Measurements from ENCODE around the gene STIM2. TPM values are rescaled to one million over a fixed set of nuclear protein-coding genes. Genes with fewer than 3 reads are reported as not detected.

The STIM2 gene
- total RNA-seq, 1 donor from 2014 or later, result 25.8 TPM

GRCh38 chr4:26905172-26905571 lies 44.5 kb downstream of the STIM2 start:
- Histone ChIP-seq H3K9ac (no peak overlapping the region), H3K4me1 (peaks cover 14% of the 10 kb centered on the region), H3K4me2 (no peak overlapping the region), H3K4me3 (no peak overlapping the region), H3F3A (ENCODE audit: low read depth) (no peaks in the 10 kb centered on the region), H4K20me1 (ENCODE audit: low read depth) (no peaks in the 10 kb centered on the region), H3K27me3 (no peaks in the 10 kb centered on the region), H3K9me3 (ENCODE audit: low read depth) (no peaks in the 10 kb centered on the region), H3K36me3 (no peaks in the 10 kb centered on the region), H3K79me2 (ENCODE audit: low read depth) (peaks cover 47% of the 10 kb centered on the region), H3K27ac (no peak overlapping the region), H2AFZ (replicated peaks) (no peak overlapping the region)
- no peak for TF ChIP-seq CTCF (IDR thresholded peaks at IDR 0.05)
- no peak for TF ChIP-seq EZH2 (IDR thresholded peaks at IDR 0.05)
- TF ChIP-seq EZH2phosphoT487 (IDR thresholded peaks at IDR 0.05), result no peak
- Mint-ChIP-seq H3K9me3 (peaks cover 3% of the 10 kb centered on the region), H3K27ac (no peak overlapping the region), H3K27me3 (ENCODE audit: insufficient read depth, low read depth) (no peaks in the 10 kb centered on the region), H3K36me3 (peaks cover 6% of the 10 kb centered on the region), H3K4me3 (no peak overlapping the region), H3K4me1 (peaks cover 10% of the 10 kb centered on the region)
- no peak for DNase-seq (ENCODE audit: low spot score)

- Mint-ChIP-seq H3K27me3 (ENCODE audit: insufficient read depth, low read depth) (no peaks in the 10 kb centered on the region), H3K36me3 (peaks cover 2% of the 10 kb centered on the region), H3K9me3 (no peaks in the 10 kb centered on the region), H3K4me1 (peaks cover 13% of the 10 kb centered on the region), H3K4me3 (no peak overlapping the region), H3K27ac (no peak overlapping the region)
- Histone ChIP-seq H4K20me1 (ENCODE audit: low read depth) (peaks cover 4% of the 10 kb centered on the region), H3K27me3 (no peaks in the 10 kb centered on the region), H3K4me1 (peaks cover 7% of the 10 kb centered on the region), H3K9me3 (ENCODE audit: low read depth) (no peaks in the 10 kb centered on the region), H2AFZ (replicated peaks) (no peak overlapping the region), H3K4me2 (no peak overlapping the region), H3K27ac (no peak overlapping the region), H3K9ac (no peak overlapping the region), H3F3A (ENCODE audit: low read depth) (no peaks in the 10 kb centered on the region), H3K79me2 (ENCODE audit: low read depth) (peaks cover 44% of the 10 kb centered on the region), H3K4me3 (no peak overlapping the region), H3K36me3 (no peaks in the 10 kb centered on the region)
- TF ChIP-seq EZH2phosphoT487 (IDR thresholded peaks at IDR 0.05), result no peak
- no peak for TF ChIP-seq EZH2 (IDR thresholded peaks at IDR 0.05)
- no peak for TF ChIP-seq CTCF (IDR thresholded peaks at IDR 0.05)
- no peak for DNase-seq (ENCODE audit: low spot score)
These were observed 47.3 kb downstream of the STIM2 start for GRCh38 chr4:26907731-26908599.

- no peaks in the 10 kb centered on the region for H3K9me3 ChIP-seq (ENCODE audit: low read depth)
- no peaks in the 10 kb centered on the region for H3K27me3 ChIP-seq
- H3K4me1 ChIP-seq, result peaks cover 17% of the 10 kb centered on the region
- H3K4me3 ChIP-seq, result no peak overlapping the region
- no peaks in the 10 kb centered on the region for H3F3A ChIP-seq (ENCODE audit: low read depth)
- no peak for DNase-seq (ENCODE audit: low spot score)
- TF ChIP-seq CTCF (IDR thresholded peaks at IDR 0.05), result no peak
- no peak for TF ChIP-seq EZH2 (IDR thresholded peaks at IDR 0.05)
- TF ChIP-seq EZH2phosphoT487 (IDR thresholded peaks at IDR 0.05), result no peak
- H2AFZ ChIP-seq (replicated peaks), result no peak overlapping the region
- H3K36me3 Mint-ChIP-seq, result no peaks in the 10 kb centered on the region
- no peaks in the 10 kb centered on the region for H3K27me3 Mint-ChIP-seq (ENCODE audit: insufficient read depth, low read depth)
- H3K9ac ChIP-seq, result no peak overlapping the region
- H3K79me2 ChIP-seq (ENCODE audit: low read depth), result peaks cover 45% of the 10 kb centered on the region
- no peaks in the 10 kb centered on the region for H3K9me3 Mint-ChIP-seq
- H3K27ac Mint-ChIP-seq, result no peak overlapping the region
- peaks cover 12% of the 10 kb centered on the region for H3K4me1 Mint-ChIP-seq
- H3K36me3 ChIP-seq, result no peaks in the 10 kb centered on the region
- no peak overlapping the region for H3K4me3 Mint-ChIP-seq
- H3K27ac ChIP-seq, result no peak overlapping the region
- H3K4me2 ChIP-seq, result no peak overlapping the region
- H4K20me1 ChIP-seq (ENCODE audit: low read depth), result peaks cover 8% of the 10 kb centered on the region
These were observed 48.7 kb downstream of the STIM2 start for GRCh38 chr4:26909369-26909768.

Data from neural progenitor cell (in vitro differentiated cells).